Transverse colon (tissue), 4 donors: ENCODE measurements around the gene ATR.

Experiments used
- CTCF ChIP-seq, 5 experiments: fragments of 200-600 bp in 3 of 5; fragments of 450-650 bp in 2 of 5; sonication (generic) in 3 of 5; IDR thresholded peaks; 1 replicate in 2 of 5; 2 replicates in 3 of 5; pipeline ENCODE4 v1.5.1; 2016 to 2017; ENCODE audit warnings: antibody characterized with exemption in 5 of 5, inconsistent platforms in 3 of 5, mild to moderate bottlenecking in 2 of 5, moderate library complexity in 1 of 5
- EP300 ChIP-seq: sonication (generic); formaldehyde crosslinking; IDR thresholded peaks from one replicate; pipeline ENCODE4 v1.6.1; 2017; ENCODE audit warnings: antibody characterized with exemption, low read depth
- POLR2A ChIP-seq: fragments of 450-650 bp; IDR thresholded peaks from one replicate; pipeline ENCODE4 v1.6.1; 2016; ENCODE audit warnings: antibody characterized with exemption, mild to moderate bottlenecking, moderate library complexity
- POLR2AphosphoS5 ChIP-seq, 3 donors: sonication (generic); formaldehyde crosslinking; IDR thresholded peaks; one replicate each; pipeline ENCODE4 v1.6.1; 2016; ENCODE audit warnings: antibody characterized with exemption in 3 of 3

- TF ChIP-seq POLR2A: no peak
- TF ChIP-seq POLR2AphosphoS5 (IDR thresholded peaks at IDR 0.05): no peak
- TF ChIP-seq EP300: no peak
- no peak for TF ChIP-seq CTCF (IDR thresholded peaks at IDR 0.05)
These were observed 161.2 kb downstream of the ATR start for GRCh38 chr3:142417302-142417701.
